Measurements from ENCODE around the gene SLC35G3.

GRCh38 chr17:35144840-35145239 lies 49.4 kb downstream of the SLC35G3 start:
- TF ChIP-seq RARB (CRISPR knock-in tag; IDR thresholded peaks at IDR 0.05) (no peak), ZNF70 (CRISPR knock-in tag; IDR thresholded peaks at IDR 0.05) (no peak), PPARA (CRISPR knock-in tag; IDR thresholded peaks at IDR 0.05; ENCODE audit: borderline replicate concordance) (no peak)
